Ascending aorta (tissue), 2 donors: ENCODE measurements around the gene ALDH16A1. TPM values are rescaled to one million over a fixed set of nuclear protein-coding genes. Genes with fewer than 3 reads are reported as not detected.
"Not testable (repeated sequence)": the region's sequence is repeated elsewhere in the genome, so short reads cannot be mapped to it uniquely, and the experiment has no call there.

ENCODE experiments used
- DNase-seq, 2 donors: peaks; one replicate each; pipeline ENCODE4 v3.0.0-alpha.2; 2019; ENCODE audit warnings: low spot score in 2 of 2
- H3K27ac ChIP-seq, 2 donors: fragments of 200-600 bp; sonication (generic); one replicate each; pipeline ENCODE4 v1.5.1; 2016 to 2017; ENCODE audit warnings: mild to moderate bottlenecking in 1 of 2
- H3K27me3 ChIP-seq: fragments of 200-600 bp; sonication (generic); one replicate; pipeline ENCODE4 v1.5.1; 2017
- H3K36me3 ChIP-seq, 2 donors: fragments of 200-600 bp; sonication (generic); one replicate each; pipeline ENCODE4 v1.5.1; 2016
- H3K4me1 ChIP-seq, 2 donors: fragments of 200-600 bp; sonication (generic); one replicate each; pipeline ENCODE4 v1.5.1; 2016 to 2017; ENCODE audit warnings: mild to moderate bottlenecking in 1 of 2
- H3K4me3 ChIP-seq, 2 donors: fragments of 200-600 bp; sonication (generic); one replicate each; pipeline ENCODE4 v1.5.1; 2016 to 2017; ENCODE audit warnings: mild to moderate bottlenecking in 1 of 2
- H3K9me3 ChIP-seq, 2 donors: fragments of 200-600 bp; sonication (generic); one replicate each; pipeline ENCODE4 v1.5.1; 2016
- intact Hi-C: fragments of 100-400 bp; cut with DNase I; formaldehyde crosslinking; loops from one replicate; pipeline ENCODE4 v1.15.1; 2023
- total RNA-seq: library from RNA; depleted of rRNA; stranded (reverse); fragments of >200 nt; gene quantifications from one replicate; pipeline ENCODE4 v1.1.0, GENCODE V29; 2016
- TF ChIP-seq, protein P1 (sequence below), 3 experiments: fragments of 200-600 bp in 2 of 3; fragments of 450-650 bp in 1 of 3; sonication (generic) in 2 of 3; IDR thresholded peaks; one replicate each; pipeline ENCODE4 v1.5.1; 2016 to 2019; ENCODE audit warnings: antibody characterized with exemption in 3 of 3, mild to moderate bottlenecking in 1 of 3, moderate library complexity in 1 of 3

Gene ALDH16A1
- total RNA-seq, 1 donor from 2014 or later: 27.9 TPM

DNA sequence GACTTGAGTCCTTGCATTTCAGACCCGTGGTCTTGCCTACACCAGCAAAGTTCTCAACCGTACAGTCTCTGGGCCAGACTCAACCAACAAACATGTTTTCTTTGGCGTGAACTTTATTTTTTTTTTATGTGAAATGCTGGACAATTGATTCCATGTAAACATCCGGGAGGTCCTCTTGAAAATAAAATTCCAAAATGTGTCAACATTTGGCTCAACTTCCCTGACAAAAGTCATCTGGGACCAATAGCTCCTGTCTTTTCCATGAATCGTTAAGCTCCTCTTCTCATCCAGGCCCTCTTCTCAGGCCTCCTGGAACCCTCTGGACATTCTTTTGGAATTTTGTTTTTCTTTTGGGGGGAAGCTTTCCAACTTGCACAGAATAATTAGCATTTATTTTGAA, 2.7 kb downstream of the ALDH16A1 start:
- Histone ChIP-seq H3K4me1 (peaks cover 0 to 5% of the 10 kb centered on the region in 2 donors), H3K27me3 (no peaks in the 10 kb centered on the region), H3K9me3 (no peaks in the 10 kb centered on the region), H3K27ac (no peak overlapping the region), H3K4me3 (no peak overlapping the region), H3K36me3 (peaks cover 5 to 6% of the 10 kb centered on the region in 2 donors)
- TF ChIP-seq, protein P1, sequence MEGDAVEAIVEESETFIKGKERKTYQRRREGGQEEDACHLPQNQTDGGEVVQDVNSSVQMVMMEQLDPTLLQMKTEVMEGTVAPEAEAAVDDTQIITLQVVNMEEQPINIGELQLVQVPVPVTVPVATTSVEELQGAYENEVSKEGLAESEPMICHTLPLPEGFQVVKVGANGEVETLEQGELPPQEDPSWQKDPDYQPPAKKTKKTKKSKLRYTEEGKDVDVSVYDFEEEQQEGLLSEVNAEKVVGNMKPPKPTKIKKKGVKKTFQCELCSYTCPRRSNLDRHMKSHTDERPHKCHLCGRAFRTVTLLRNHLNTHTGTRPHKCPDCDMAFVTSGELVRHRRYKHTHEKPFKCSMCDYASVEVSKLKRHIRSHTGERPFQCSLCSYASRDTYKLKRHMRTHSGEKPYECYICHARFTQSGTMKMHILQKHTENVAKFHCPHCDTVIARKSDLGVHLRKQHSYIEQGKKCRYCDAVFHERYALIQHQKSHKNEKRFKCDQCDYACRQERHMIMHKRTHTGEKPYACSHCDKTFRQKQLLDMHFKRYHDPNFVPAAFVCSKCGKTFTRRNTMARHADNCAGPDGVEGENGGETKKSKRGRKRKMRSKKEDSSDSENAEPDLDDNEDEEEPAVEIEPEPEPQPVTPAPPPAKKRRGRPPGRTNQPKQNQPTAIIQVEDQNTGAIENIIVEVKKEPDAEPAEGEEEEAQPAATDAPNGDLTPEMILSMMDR (IDR thresholded peaks at IDR 0.05): no peak
- DNase-seq: no peak
- intact Hi-C loops: no loop called here

DNA sequence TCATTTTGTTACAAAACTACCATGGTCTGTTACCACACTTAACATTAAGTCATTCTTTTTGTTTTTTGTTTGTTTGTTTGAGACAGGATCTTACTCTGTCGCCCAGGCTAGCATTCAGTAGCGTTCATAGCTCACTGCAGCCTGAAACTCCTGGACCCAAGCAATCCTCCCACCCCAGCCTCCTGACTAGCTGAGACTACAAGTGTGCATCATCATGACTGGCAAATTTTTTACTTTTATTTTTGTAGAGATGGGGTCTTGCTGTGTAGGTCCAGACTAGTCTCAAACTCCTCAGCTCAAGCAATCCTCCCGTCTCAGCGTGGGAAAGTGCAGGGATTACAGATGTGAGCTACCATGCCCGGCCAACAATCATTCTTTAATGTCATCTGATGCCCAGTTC, 3.3 kb downstream of the ALDH16A1 start:
- Histone ChIP-seq H3K27ac (no peak overlapping the region), H3K4me3 (no peak overlapping the region), H3K36me3 (peaks cover 5 to 6% of the 10 kb centered on the region in 2 donors), H3K9me3 (no peaks in the 10 kb centered on the region), H3K27me3 (no peaks in the 10 kb centered on the region), H3K4me1 (peaks cover 0 to 3% of the 10 kb centered on the region in 2 donors)
- TF ChIP-seq, protein P1 (IDR thresholded peaks at IDR 0.05): no peak
- intact Hi-C loops: no loop called here
- DNase-seq: no peak

DNA sequence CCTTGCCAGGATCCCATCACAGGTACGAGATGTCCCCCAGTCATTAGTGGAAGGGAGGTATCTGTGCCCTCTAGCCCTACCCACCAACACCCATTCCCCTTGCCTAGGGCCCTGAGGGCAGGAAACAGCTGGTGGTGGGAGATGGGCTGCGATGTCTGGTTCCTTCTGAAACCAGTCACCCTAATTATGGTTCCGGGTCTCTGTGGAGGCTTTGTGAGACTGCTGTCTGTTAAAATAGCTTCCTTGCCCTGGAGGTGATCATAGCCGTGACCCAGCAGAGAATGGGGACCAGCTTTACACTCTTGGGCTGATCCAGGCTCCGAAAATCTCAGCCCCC, 5.5 kb downstream of the ALDH16A1 start:
- H3K4me3 ChIP-seq: no peak overlapping the region
- H3K27ac ChIP-seq: no peak overlapping the region
- intact Hi-C loops: no loop called here
- no peak for DNase-seq
- H3K4me1 ChIP-seq: peaks cover 0 to 3% of the 10 kb centered on the region in 2 donors
- peaks cover 6 to 9% of the 10 kb centered on the region in 2 donors for H3K36me3 ChIP-seq
- TF ChIP-seq, protein P1 (IDR thresholded peaks at IDR 0.05): no peak
- no peaks in the 10 kb centered on the region for H3K9me3 ChIP-seq
- no peaks in the 10 kb centered on the region for H3K27me3 ChIP-seq

DNA sequence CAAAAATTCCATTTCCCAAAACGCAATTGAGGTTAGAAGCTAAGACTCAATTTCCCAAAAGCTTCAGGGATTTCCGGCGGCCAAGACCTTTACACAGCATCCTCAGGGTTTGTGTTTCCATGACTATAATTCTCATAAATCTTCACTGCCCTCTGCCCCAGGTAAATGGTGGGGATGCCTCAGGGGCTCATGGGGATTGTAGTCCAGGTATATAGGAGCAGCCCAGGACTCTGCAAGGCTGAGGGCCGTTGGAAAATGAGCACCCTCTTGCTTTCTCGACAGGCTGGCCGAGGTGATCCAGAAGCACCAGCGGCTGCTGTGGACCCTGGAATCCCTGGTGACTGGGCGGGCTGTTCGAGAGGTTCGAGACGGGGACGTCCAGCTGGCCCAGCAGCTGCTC, 6.4 kb downstream of the ALDH16A1 start:
- no peak overlapping the region for H3K4me3 ChIP-seq
- intact Hi-C loops: no loop called here
- no peaks in the 10 kb centered on the region for H3K27me3 ChIP-seq
- H3K4me1 ChIP-seq: no peaks in the 10 kb centered on the region
- DNase-seq: no peak
- H3K27ac ChIP-seq: no peak overlapping the region
- H3K36me3 ChIP-seq: peaks cover 7 to 9% of the 10 kb centered on the region in 2 donors
- TF ChIP-seq, protein P1 (IDR thresholded peaks at IDR 0.05): no peak
- H3K9me3 ChIP-seq: no peaks in the 10 kb centered on the region

DNA sequence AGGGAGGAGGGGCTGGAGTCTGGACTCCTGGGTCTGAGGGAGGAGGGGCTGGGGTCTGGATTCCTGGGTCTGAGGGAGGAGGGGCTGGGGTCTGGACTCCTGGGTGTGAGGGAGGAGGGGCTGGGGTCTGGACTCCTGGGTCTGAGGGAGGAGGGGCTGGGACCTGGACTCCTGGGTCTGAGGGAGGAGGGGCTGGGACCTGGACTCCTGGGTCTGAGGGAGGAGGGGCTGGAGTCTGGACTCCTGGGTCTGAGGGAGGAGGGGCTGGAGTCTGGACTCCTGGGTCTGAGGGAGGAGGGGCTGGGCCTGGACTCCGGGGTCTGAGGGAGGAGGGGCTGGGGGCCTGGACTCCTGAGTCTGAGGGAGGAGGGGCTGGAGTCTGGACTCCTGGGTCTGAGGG, 8.1 kb downstream of the ALDH16A1 start:
- H3K4me3 ChIP-seq, H3K27me3 ChIP-seq, H3K9me3 ChIP-seq, H3K27ac ChIP-seq, intact Hi-C loops, H3K4me1 ChIP-seq, DNase-seq: not testable (repeated sequence)
- peaks cover 11 to 18% of the 10 kb centered on the region in 2 donors for H3K36me3 ChIP-seq

DNA sequence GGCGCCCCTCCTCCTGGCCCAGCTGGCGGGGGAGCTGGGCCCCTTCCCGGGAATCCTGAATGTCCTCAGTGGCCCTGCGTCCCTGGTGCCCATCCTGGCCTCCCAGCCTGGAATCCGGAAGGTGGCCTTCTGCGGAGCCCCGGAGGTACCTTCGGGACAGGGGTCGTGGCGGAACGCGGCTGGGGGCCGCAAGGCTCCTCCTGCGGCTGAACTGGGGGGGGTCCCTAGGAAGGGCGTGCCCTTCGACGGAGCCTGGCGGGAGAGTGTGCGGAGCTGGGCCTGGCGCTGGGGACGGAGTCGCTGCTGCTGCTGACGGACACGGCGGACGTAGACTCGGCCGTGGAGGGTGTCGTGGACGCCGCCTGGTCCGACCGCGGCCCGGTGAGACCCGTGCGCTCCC, 8.6 kb downstream of the ALDH16A1 start:
- no peaks in the 10 kb centered on the region for H3K4me1 ChIP-seq
- no peak for DNase-seq
- intact Hi-C loops: no loop called here
- no peak overlapping the region for H3K4me3 ChIP-seq
- H3K36me3 ChIP-seq: peaks cover 13 to 18% of the 10 kb centered on the region in 2 donors
- no peaks in the 10 kb centered on the region for H3K27me3 ChIP-seq
- H3K9me3 ChIP-seq: no peaks in the 10 kb centered on the region
- H3K27ac ChIP-seq: no peak overlapping the region
- TF ChIP-seq, protein P1 (IDR thresholded peaks at IDR 0.05): no peak
